PC-9 (cell line): ENCODE results near the gene ZMIZ1.

Source experiments
- CTCF ChIP-seq: fragments of 200-600 bp; sonication (generic); conservative IDR thresholded peaks from 2 replicates; pipeline ENCODE4 v1.6.1; 2017; ENCODE audit warnings: mixed run types, antibody characterized with exemption, mild to moderate bottlenecking, moderate library complexity
- EZH2 ChIP-seq: fragments of 200-600 bp; sonication (generic); IDR thresholded peaks from 2 replicates; pipeline ENCODE4 v1.8.0; 2017; ENCODE audit warnings: antibody characterized with exemption, low read depth

- no peak for TF ChIP-seq CTCF
- no peak for TF ChIP-seq EZH2
These were observed 37.1 kb downstream of the ZMIZ1 start for GRCh38 chr10:79105818-79106217.
